Activated CD8-positive, alpha-beta memory T cell treated with anti-CD3 and anti-CD28 coated beads for 4 hours (primary cell): ENCODE results near the gene SYTL3.
"Not testable (repeated sequence)": the region's sequence is repeated elsewhere in the genome, so short reads cannot be mapped to it uniquely, and the experiment has no call there.

ENCODE experiments used
- DNase-seq, 2 donors: peaks; one replicate each; pipeline ENCODE4 v3.0.0-alpha.2; 2020; ENCODE audit warnings: low read depth in 2 of 2

SYTL3 gene

GRCh38 chr6:158688860-158689259 is 39.0 kb downstream of the SYTL3 start:
- DNase-seq = no peak

GRCh38 chr6:158694913-158695312 is 45.1 kb downstream of the SYTL3 start:
- DNase-seq = no peak

- no peak for DNase-seq
These were observed 48.0 kb downstream of the SYTL3 start for GRCh38 chr6:158697811-158698210.

GRCh38 chr6:158698931-158699330 is 49.1 kb downstream of the SYTL3 start:
- DNase-seq = no peak

- DNase-seq = not testable (repeated sequence)
These were observed 51.4 kb downstream of the SYTL3 start for GRCh38 chr6:158701268-158701667.

GRCh38 chr6:158703111-158703836 is 53.4 kb downstream of the SYTL3 start:
- DNase-seq = no peak

- DNase-seq = peak; percentile 35 to 60
These were observed 54.3 kb downstream of the SYTL3 start for GRCh38 chr6:158703837-158704822.

- no peak for DNase-seq
These were observed 55.7 kb downstream of the SYTL3 start for GRCh38 chr6:158705386-158706126.

GRCh38 chr6:158706369-158706982 is 56.6 kb downstream of the SYTL3 start:
- DNase-seq = no peak

GRCh38 chr6:158707120-158707820 is 57.4 kb downstream of the SYTL3 start:
- no peak for DNase-seq

- DNase-seq = no peak
These were observed 58.0 kb downstream of the SYTL3 start for GRCh38 chr6:158707821-158708195.

- DNase-seq = no peak
These were observed 58.4 kb downstream of the SYTL3 start for GRCh38 chr6:158708239-158708638.

GRCh38 chr6:158709809-158710208 is 60.0 kb downstream of the SYTL3 start:
- DNase-seq = no peak

GRCh38 chr6:158711264-158711663 is 61.4 kb downstream of the SYTL3 start:
- no peak for DNase-seq

GRCh38 chr6:158713469-158713868 is 63.6 kb downstream of the SYTL3 start:
- no peak for DNase-seq

GRCh38 chr6:158714706-158715105 is 64.9 kb downstream of the SYTL3 start:
- no peak for DNase-seq

GRCh38 chr6:158715330-158716311 is 65.8 kb downstream of the SYTL3 start:
- DNase-seq = no peak

GRCh38 chr6:158717341-158718330 is 67.8 kb downstream of the SYTL3 start:
- no peak for DNase-seq
